NCI-H2081 (cell line): ENCODE results near the gene TBXAS1.

Experiments used
- DNase-seq, 2 experiments: peaks; one replicate each; lab custom pipeline; 2025; lab: John Stamatoyannopoulos, UW

The TBXAS1 gene

DNA sequence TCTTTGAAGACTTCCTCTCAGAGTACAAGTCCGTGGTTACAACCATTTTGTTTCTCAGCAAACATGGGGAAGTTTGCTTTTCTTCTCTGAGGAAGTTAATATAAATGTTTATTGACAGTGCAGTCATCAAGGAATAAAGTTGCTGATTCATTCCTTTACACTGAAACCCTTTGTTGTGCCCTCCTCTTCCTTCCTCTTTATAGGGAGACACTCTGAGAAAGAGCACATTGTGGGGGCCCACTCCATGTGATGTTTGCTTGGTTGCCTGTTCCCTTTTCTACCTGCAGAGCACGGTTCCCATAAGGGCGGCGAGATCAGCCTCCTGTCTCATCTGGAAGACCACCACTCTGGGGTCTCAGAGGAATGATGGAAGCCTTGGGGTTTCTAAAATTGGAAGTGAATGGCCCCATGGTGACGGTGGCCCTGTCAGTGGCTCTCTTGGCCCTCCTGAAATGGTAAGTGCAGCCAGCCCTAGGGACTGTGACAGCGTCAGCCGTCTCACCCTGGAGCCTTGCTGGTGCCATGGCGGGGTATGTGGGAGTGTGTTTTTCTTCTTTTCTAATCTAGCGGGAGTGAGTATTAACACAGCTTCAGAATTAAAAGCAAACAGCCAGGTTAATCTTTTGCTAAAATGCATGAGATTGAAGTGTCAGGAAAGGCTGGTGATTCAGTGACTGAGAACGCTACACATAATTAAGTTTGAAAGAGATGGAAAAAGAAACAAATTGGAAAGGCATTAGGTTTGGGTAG, at the start of gene TBXAS1:
TBXAS1 (plus strand) TSS at position 240 of the 750 bp plus-strand sequence; CDS start at position 367, 127 bp downstream.
- DNase-seq, result no peak

DNA sequence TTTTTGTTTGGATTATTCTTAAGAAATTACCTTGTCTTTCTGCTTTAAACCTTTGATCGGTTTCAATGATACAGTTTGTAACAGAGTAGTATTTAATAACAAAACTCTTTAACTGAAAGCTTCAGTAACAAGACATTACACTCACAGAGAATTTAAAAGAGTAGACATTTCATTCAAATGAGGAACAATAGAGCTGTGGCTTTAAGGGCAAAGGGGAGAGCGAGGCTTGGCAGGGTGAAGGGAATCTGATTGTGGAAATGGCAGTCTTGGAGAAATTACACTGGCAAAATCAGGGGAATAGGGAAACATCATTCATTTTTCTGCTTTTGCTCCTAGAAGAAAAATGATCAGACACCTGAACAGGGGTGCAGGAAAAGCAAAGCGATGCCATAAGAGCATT, 46.1 kb upstream of the TBXAS1 start:
- no peak for DNase-seq

DNA sequence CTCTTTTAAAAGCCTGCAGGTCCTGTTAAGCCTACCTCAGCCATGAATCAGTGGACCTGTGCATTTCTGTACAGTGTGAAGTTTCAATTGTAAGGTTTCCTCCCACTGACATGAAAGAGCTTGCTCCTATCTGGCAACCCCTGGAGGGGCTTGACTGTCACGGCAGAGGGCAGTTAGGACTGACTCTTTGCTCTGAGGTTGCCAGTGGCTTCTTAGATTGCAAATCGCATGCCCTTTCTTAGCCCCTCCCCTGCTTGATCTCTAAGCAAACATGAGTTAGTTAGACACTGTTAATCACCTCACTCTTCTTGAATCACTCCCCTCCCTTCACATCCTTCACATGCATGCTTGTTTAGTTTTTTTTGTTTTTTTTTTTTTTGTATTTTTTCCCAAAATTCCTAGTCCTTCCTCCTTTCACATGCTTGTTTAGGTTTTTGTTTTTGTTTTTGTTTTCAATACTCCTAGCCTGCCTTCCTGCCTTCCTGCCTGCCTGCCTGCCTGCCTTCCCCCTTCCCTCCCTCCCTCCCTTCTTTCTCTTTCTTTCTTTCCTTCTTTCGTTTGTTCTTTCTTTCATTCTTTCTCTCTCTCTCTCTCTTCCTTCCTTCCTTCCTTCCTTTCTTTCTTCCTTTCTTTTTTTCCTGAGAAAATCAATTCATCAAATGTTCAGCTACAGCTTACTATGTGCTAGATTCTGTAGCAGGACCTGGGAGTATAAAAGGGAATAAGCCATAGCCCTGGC, 45.2 kb upstream of the TBXAS1 start:
- no peak for DNase-seq

GRCh38 chr7:139784648-139785047, 44.4 kb upstream of the TBXAS1 start:
- DNase-seq, result no peak

- no peak for DNase-seq
Observed at GRCh38 chr7:139791316-139791715, 37.7 kb upstream of the TBXAS1 start.

GRCh38 chr7:139797607-139798006, 31.5 kb upstream of the TBXAS1 start:
- no peak for DNase-seq

DNA sequence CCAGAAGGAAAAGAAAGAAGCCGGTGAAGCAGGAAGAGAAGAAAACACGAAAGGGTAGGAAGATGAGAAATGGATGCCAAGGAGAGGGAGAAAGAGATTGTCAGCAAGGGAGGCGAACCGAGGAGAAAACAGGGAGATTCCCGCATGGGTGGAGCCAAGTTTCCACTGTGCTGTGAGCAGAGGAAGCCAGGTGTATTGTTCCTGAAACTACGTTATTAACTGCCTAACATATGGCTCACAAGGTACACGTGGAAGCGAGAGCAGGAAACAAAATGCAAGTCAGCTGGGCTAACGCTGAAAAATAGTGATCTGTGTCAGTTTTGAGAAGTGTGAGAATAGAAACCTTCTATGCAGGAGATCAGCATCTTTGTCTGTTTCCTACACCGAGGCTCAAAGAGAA, 30.8 kb upstream of the TBXAS1 start:
- DNase-seq, result no peak

DNA sequence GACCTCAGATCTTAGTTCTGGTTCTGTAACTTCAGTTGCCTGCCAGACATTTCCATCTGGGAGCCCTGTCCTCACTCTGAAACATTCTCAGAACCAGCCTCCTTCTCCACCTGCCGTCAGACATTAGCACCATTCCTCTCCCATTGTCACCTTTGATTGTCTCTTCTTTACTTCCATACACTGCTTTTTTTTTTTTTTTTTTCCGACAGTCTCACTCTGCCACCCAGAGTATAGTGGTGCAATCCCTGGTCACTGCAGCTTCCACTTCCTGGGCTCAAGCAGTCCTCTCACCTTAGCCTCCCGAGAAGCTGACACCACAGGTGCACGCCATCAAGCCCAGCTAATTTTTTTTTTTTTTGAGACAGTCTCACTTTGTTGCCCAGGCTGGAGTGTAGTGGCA, 30.2 kb upstream of the TBXAS1 start:
- no peak for DNase-seq

- DNase-seq, result no peak
Observed at GRCh38 chr7:139799586-139799985, 29.5 kb upstream of the TBXAS1 start.

GRCh38 chr7:139804571-139804970, 24.5 kb upstream of the TBXAS1 start:
- DNase-seq, result no peak

- DNase-seq, result no peak
Observed at GRCh38 chr7:139807009-139807408, 22.1 kb upstream of the TBXAS1 start.

DNA sequence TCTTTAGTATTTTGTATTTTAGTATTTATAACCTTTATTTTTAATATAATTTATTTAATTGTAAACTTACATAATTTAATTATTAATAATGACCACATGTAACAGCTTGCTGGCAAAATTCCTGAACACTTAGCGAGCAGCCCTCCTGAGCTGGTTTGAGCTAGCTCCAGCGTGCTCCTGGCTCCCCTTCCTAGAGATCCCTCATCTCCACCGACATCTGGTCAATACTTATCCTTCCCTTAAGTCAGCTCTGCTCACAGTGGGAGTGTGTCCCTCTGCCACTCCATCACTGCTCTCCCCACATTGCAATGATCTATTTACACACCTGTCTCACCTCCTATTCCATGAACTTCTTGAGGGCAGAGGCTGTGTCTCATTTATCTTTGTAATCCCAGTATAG, 20.6 kb upstream of the TBXAS1 start:
- DNase-seq, result no peak

GRCh38 chr7:139808846-139809442, 20.1 kb upstream of the TBXAS1 start:
- DNase-seq, result no peak

GRCh38 chr7:139811066-139811465, 18.0 kb upstream of the TBXAS1 start:
- DNase-seq, result no peak

DNA sequence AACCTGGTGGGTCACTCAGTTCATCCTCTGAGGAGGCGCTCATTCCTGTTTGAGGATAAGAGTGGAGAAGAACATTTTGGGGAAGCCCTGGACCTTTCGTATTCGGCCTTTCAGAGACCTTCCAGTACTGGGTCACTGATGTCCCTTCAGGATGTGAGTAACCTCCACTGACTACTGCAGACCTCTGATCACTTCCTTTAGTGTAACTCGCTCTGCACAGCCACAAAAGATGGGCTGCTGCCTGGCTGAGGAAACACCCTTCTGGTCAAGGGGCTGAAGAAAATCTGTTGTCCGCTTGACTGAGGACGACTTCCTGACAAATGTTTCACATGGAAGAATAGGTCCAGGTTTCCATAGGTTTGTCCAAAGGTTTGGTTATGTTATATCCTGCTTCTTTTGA, 15.9 kb upstream of the TBXAS1 start:
- no peak for DNase-seq

DNA sequence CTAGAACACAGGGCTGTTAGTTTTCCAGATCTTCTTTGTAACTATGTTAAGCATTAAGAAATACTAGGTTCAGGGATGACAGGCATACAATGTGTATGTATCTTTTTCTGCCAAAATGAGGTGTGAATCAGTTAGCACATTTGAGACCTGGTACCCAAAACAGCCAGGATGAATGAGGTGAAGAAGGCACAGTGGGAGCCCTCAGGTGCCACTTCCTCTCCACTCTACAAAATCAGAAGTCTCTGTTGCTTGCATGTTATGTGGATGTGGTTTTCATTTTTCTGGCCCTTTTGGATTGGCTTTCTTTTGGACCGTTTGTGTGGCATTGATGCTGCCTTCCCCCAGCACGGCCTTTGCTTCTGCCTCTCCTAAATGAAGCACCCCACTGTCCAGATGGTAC, 15.4 kb upstream of the TBXAS1 start:
- DNase-seq, result no peak

- DNase-seq, result no peak
Observed at GRCh38 chr7:139817249-139817648, 11.8 kb upstream of the TBXAS1 start.

GRCh38 chr7:139820089-139820488, 9.0 kb upstream of the TBXAS1 start:
- DNase-seq, result no peak

DNA sequence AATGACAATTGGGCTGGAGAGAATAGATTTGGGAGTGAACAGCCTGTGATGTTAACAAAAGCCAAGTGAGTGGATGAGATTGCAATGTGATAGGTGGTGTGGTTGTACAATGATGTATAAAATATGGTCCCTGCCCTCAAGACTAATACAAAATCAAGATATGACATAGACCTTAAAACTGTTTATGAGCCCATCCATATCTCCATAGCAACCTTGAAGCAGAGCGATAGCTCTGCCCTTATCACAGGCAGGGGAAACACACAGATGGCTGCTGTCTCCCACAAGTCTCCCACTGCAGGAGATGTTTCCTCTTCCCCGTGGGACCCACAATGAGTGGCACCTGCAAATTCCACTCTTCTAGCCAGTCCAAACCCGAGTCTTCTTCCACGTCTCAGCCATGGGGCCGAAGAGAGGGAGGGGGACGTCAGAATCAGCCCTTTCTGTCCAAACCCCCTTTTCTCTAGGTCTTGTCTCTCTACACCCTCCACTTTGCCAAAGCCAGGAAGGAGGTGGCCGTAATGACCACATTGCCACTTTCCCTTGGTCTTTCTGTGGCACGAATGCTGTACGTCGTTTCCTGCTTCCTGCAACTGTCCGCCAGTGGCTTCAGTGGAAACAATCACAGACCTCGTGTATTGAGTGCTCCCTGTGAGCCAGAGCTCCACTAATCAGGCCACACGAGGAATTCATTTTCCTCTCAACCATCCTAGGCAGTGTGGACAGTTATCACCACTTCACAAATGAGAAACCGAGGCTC, 7.5 kb upstream of the TBXAS1 start:
- no peak for DNase-seq

GRCh38 chr7:139822855-139823254, 6.2 kb upstream of the TBXAS1 start:
- DNase-seq, result no peak

GRCh38 chr7:139823959-139824521, 5.0 kb upstream of the TBXAS1 start:
- no peak for DNase-seq

- no peak for DNase-seq
Observed at GRCh38 chr7:139825666-139826290, 3.3 kb upstream of the TBXAS1 start.
